Peyer's patch (tissue), 4 donors: Measurements from ENCODE around the gene TRIM54.
A peak's percentile ranks its signal among the peaks of the same experiment; 100 is the strongest.

Experiments
- CTCF ChIP-seq, 6 experiments: fragments of 450-650 bp in 4 of 6; fragments of 200-600 bp in 2 of 6; sonication (generic) in 1 of 6; IDR thresholded peaks; one replicate each; pipeline ENCODE4 v1.5.1; 2017 to 2019; ENCODE audit warnings: antibody characterized with exemption in 6 of 6, mild to moderate bottlenecking in 3 of 6, moderate library complexity in 1 of 6
- POLR2A ChIP-seq, 2 donors: fragments of 450-650 bp; IDR thresholded peaks; one replicate each; pipeline ENCODE4 v1.5.1; 2017; ENCODE audit warnings: antibody characterized with exemption in 2 of 2, mild to moderate bottlenecking in 2 of 2, moderate library complexity in 2 of 2

GRCh38 chr2:27320958-27321543, 38.8 kb downstream of the TRIM54 start:
- TF ChIP-seq CTCF (IDR thresholded peaks at IDR 0.05), result peak in 4 of 6 experiments; percentile 12 to 70 (median 66)
- no peak for TF ChIP-seq POLR2A (IDR thresholded peaks at IDR 0.05)
